ENCODE data around the gene ST7L.
"Not testable (repeated sequence)": the region's sequence is repeated elsewhere in the genome, so short reads cannot be mapped to it uniquely, and the experiment has no call there.

The ST7L gene

DNA sequence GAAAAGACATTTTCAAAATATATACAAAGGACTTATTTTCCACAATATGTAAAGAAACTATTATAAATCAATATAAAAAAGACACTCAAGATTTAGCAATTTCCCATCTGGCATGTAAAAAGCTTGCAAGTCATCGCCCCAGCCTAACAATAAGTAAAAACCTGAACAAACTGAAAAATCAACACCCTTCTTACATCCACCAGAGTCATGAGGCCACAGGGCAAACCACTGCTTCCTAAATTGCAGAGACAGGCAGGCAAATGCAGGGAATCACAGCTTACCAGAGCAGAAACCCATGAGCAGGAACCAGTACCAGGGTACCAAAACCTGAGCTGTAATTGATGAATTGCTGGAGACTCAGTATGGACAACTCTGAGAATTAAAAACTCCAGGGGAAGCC lies 126.9 kb downstream of the ST7L start:
- DNase-seq (ENCODE audit: low read depth), result no peak

GRCh38 chr1:112488141-112488540 lies 130.8 kb downstream of the ST7L start:
- DNase-seq (ENCODE audit: low read depth), result no peak

DNA sequence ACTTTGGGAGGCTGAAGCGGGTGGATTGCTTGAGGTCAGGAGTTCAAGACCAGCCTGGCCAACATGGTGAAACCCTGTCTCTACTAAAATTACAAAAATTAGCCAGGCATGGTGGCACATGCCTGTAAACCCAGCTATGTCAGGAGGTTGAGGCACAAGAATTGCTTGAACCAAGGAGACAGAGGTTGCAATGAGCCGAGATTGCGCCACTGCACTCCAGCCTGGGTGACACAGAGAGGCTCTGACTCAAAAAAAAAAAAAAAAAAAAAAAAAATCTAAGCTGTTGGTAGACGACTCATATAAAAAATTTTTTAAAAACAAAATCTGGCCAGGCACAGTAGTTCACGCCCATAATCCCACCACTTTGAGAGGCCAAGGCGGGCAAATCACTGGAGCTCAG lies 131.3 kb downstream of the ST7L start:
- DNase-seq (ENCODE audit: low read depth), result not testable (repeated sequence)

GRCh38 chr1:112486063-112486462 lies 132.9 kb downstream of the ST7L start:
- DNase-seq (ENCODE audit: low read depth), result not testable (repeated sequence)

- no peak for DNase-seq (ENCODE audit: low read depth)
Measured at GRCh38 chr1:112478314-112478713, 140.6 kb downstream of the ST7L start.

DNA sequence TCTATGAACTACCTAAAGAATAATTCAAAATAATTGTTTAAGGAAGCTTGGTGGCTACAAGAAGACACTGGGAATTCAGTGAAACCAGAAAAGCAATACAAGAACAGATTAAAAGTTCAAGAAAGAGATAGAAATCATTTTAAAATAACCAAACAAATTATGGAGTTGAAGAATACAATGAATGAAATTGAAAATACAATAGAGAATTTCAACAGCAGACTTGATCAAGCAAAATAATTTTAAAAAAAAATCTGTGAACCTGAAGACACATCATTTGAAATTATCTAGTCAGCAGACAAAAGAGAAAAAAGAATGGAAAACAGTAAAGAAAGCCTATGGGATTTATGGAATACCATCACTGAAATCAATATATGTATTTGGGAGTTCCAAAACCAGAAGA lies 141.4 kb downstream of the ST7L start:
- DNase-seq (ENCODE audit: low read depth), result no peak

All from HS-5 (cell line).